Type B pancreatic cell (in vitro differentiated cells): Measurements from ENCODE around the gene GLS2. TPM values are rescaled to one million over a fixed set of nuclear protein-coding genes. Genes with fewer than 3 reads are reported as not detected.

ENCODE experiments used
- DNase-seq: peaks from one replicate; pipeline ENCODE4 v3.0.0; 2021; ENCODE audit warnings: mixed read lengths; ENCODE audit not compliant: unreplicated experiment; ENCODE audit errors: extremely low spot score
- H3K27ac Mint-ChIP-seq: 2 replicates; pipeline ENCODE4 v1.8.0; 2021; ENCODE audit warnings: mild to moderate bottlenecking, mixed read lengths
- H3K27me3 Mint-ChIP-seq: 2 replicates; pipeline ENCODE4 v1.8.0; 2021; ENCODE audit warnings: mixed read lengths
- H3K36me3 Mint-ChIP-seq: 2 replicates; pipeline ENCODE4 v1.8.0; 2021; ENCODE audit warnings: mixed read lengths
- H3K4me1 Mint-ChIP-seq: one replicate; pipeline ENCODE4 v1.8.0; 2021; ENCODE audit warnings: mixed read lengths; ENCODE audit not compliant: unreplicated experiment
- H3K4me3 Mint-ChIP-seq: 2 replicates; pipeline ENCODE4 v1.8.0; 2021; ENCODE audit warnings: mild to moderate bottlenecking, mixed read lengths
- H3K9me3 Mint-ChIP-seq: 2 replicates; pipeline ENCODE4 v1.8.0; 2021; ENCODE audit warnings: mixed read lengths
- CTCF ChIP-seq: fragments of 200-600 bp; sonication (generic); conservative IDR thresholded peaks from 2 replicates; pipeline ENCODE4 v1.5.0; 2021; ENCODE audit warnings: antibody characterized with exemption, mild to moderate bottlenecking
- long read RNA-seq: library from polyadenylated mRNA; unstranded; transcript quantifications from one replicate; pipeline ENCODE4 v2.0.0, GENCODE V29; 2020
- total RNA-seq: library from RNA; stranded (reverse); gene quantifications from 2 replicates; pipeline ENCODE4 v1.2.1, GENCODE V29; 2021; ENCODE audit warnings: low replicate concordance

The GLS2 gene
- 6.7 and 7.0 TPM in 2 replicates for total RNA-seq
- long read RNA-seq, transcript GLS2-217 (17 exons, 2,518 nt) = minor isoform, 5 of 47 reads
- long read RNA-seq, transcript GLS2-201 (18 exons, 2,623 nt) = major isoform, 18 of 47 reads
- long read RNA-seq, partial matches to known transcripts = 2 of 47 reads
- long read RNA-seq, other reads (novel, unspliced or antisense) = 22 of 47 reads

- H3K27me3 Mint-ChIP-seq = peaks cover 66% of the 10 kb centered on the region
These were observed at the start of gene GLS2 for GRCh38 chr12:56488041-56488955. GLS2 (minus strand) TSS chr12:56488161; CDS start chr12:56488118, 43 bp downstream.

GRCh38 chr12:56537546-56537945 lies 49.6 kb upstream of the GLS2 start:
- no peak for TF ChIP-seq CTCF
- no peak overlapping the region for H3K27ac Mint-ChIP-seq
- H3K36me3 Mint-ChIP-seq = no peaks in the 10 kb centered on the region
- H3K4me3 Mint-ChIP-seq = no peak overlapping the region
- H3K27me3 Mint-ChIP-seq = no peaks in the 10 kb centered on the region
- H3K9me3 Mint-ChIP-seq = no peaks in the 10 kb centered on the region
- peaks cover 6% of the 10 kb centered on the region for H3K4me1 Mint-ChIP-seq
- DNase-seq = no peak

More at GRCh38 chr12:56488041-56488955, at the start of gene GLS2:
- no peak for DNase-seq
- H3K4me3 Mint-ChIP-seq = peak within 1 kb of the TSS; percentile 93
- H3K4me1 Mint-ChIP-seq = peaks cover 10% of the 10 kb centered on the region
- H3K9me3 Mint-ChIP-seq = peaks cover 5% of the 10 kb centered on the region
- TF ChIP-seq CTCF = no peak
- peaks cover 4% of the 10 kb centered on the region for H3K36me3 Mint-ChIP-seq
- H3K27ac Mint-ChIP-seq = peak within 1 kb of the TSS; percentile 81

- TF ChIP-seq CTCF = no peak
- peak overlapping the region; percentile 16 for H3K27ac Mint-ChIP-seq
- H3K9me3 Mint-ChIP-seq = no peaks in the 10 kb centered on the region
- H3K4me1 Mint-ChIP-seq = peaks cover 6% of the 10 kb centered on the region
- H3K27me3 Mint-ChIP-seq = no peaks in the 10 kb centered on the region
- DNase-seq = no peak
- H3K36me3 Mint-ChIP-seq = no peaks in the 10 kb centered on the region
- H3K4me3 Mint-ChIP-seq = no peak overlapping the region
These were observed 42.6 kb upstream of the GLS2 start for GRCh38 chr12:56530390-56531055.

GRCh38 chr12:56529656-56530055 lies 41.7 kb upstream of the GLS2 start:
- Mint-ChIP-seq H3K27ac (no peak overlapping the region), H3K36me3 (no peaks in the 10 kb centered on the region)

More at GRCh38 chr12:56529656-56530055, 41.7 kb upstream of the GLS2 start:
- TF ChIP-seq CTCF = no peak
- Mint-ChIP-seq H3K27me3 (no peaks in the 10 kb centered on the region), H3K4me3 (no peak overlapping the region), H3K9me3 (no peaks in the 10 kb centered on the region), H3K4me1 (peaks cover 6% of the 10 kb centered on the region)
- DNase-seq = no peak
